SK-N-MC (cell line): ENCODE results near the gene EPHB3.

Source experiments
- EZH2 ChIP-seq: fragments of 200-600 bp; sonication (generic); IDR thresholded peaks from one replicate; pipeline ENCODE4 v1.6.1; 2017; ENCODE audit warnings: antibody characterized with exemption
- FOXP2 ChIP-seq: optimal IDR thresholded peaks from 2 replicates; pipeline ENCODE3; 2011; ENCODE audit warnings: mild to moderate bottlenecking, moderate library complexity; ENCODE audit not compliant: insufficient read depth; ENCODE audit errors: extremely low read length, control extremely low read depth
- POLR2AphosphoS5 ChIP-seq: IDR thresholded peaks from 2 replicates; pipeline ENCODE4 v1.6.1; 2012; ENCODE audit warnings: mild to moderate bottlenecking, low read depth, low read length, borderline replicate concordance

- TF ChIP-seq EZH2 (no peak), POLR2AphosphoS5 (no peak), FOXP2 (no peak)
Measured at GRCh38 chr3:184593928-184594303, 32.3 kb downstream of the EPHB3 start.
